Activated CD4-positive, alpha-beta T cell treated with anti-CD3 and anti-CD28 coated beads, Interleukin-2, amount 10 ng/mL, durations not matched to agents 7 days and 5 days (primary cell): Measurements from ENCODE around the gene SULT1A2. TPM values are rescaled to one million over a fixed set of nuclear protein-coding genes. Genes with fewer than 3 reads are reported as not detected.
"Not testable (repeated sequence)": the region's sequence is repeated elsewhere in the genome, so short reads cannot be mapped to it uniquely, and the experiment has no call there.

Experiments used
- CTCF ChIA-PET: fragments of 350-600 bp; sonication (Branson Sonifier 250); formaldehyde crosslinking; loops from one replicate; lab custom pipeline; 2021; ENCODE audit warnings: antibody characterized with exemption; lab: Charles Lee
- POLR2A ChIA-PET: fragments of 350-600 bp; sonication (Branson Sonifier 250); formaldehyde crosslinking; loops from one replicate; lab custom pipeline; 2021; ENCODE audit warnings: antibody characterized with exemption; lab: Charles Lee
- DNase-seq: peaks from one replicate; pipeline ENCODE4 v3.0.0-alpha.2; 2020
- H3K27ac Mint-ChIP-seq: one replicate; pipeline ENCODE4 v1.8.0; 2021; ENCODE audit warnings: mild to moderate bottlenecking, moderate library complexity, mixed read lengths
- H3K27me3 Mint-ChIP-seq: one replicate; pipeline ENCODE4 v1.8.0; 2021; ENCODE audit warnings: mixed read lengths
- H3K36me3 Mint-ChIP-seq: one replicate; pipeline ENCODE4 v1.8.0; 2021; ENCODE audit warnings: low read depth, mixed read lengths
- H3K4me1 Mint-ChIP-seq: one replicate; pipeline ENCODE4 v1.8.0; 2021; ENCODE audit warnings: mixed read lengths
- H3K4me3 Mint-ChIP-seq: one replicate; pipeline ENCODE4 v1.8.0; 2021; ENCODE audit warnings: mild to moderate bottlenecking, moderate library complexity, mixed read lengths
- H3K9me3 Mint-ChIP-seq: one replicate; pipeline ENCODE4 v1.8.0; 2021; ENCODE audit warnings: mixed read lengths
- total RNA-seq, 2 experiments: library from RNA; stranded (reverse); gene quantifications; one replicate each; pipeline ENCODE4 v1.2.3, GENCODE V29; 2021

SULT1A2 gene
- total RNA-seq, 2 experiments from 2014 or later, result 0.27 to 0.50 TPM

- no peak overlapping the region for H3K27ac Mint-ChIP-seq
- no peak for DNase-seq
- H3K27me3 Mint-ChIP-seq, result no peaks in the 10 kb centered on the region
- no peak overlapping the region for H3K4me3 Mint-ChIP-seq
- H3K4me1 Mint-ChIP-seq, result peaks cover 47% of the 10 kb centered on the region
- H3K36me3 Mint-ChIP-seq, result peaks cover 35% of the 10 kb centered on the region
- ChIA-PET CTCF (no interaction called here), POLR2A (no interaction called here)
- peaks cover 3% of the 10 kb centered on the region for H3K9me3 Mint-ChIP-seq
Observed at GRCh38 chr16:28556914-28557320, 39.9 kb downstream of the SULT1A2 start.

DNA sequence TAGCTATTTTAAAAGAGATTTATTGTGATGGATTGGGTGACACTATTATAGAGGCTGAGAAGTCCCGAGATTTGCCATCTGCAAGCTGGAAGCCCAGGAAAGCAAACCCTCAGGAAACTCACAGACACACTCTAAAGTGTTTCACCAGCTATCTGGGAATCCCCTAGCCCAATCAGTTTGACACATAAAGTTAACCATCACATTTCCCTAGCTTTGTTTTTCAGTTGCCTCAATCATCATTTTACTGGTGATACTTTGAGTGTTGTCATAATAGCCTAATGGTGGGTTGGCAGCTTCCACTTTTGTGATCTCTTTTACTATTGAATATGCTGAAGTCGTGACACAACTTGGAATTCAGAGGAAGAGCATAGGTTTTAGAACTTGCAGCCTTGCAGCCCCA is 41.3 kb downstream of the SULT1A2 start:
- H3K4me1 Mint-ChIP-seq, result peaks cover 43% of the 10 kb centered on the region
- peaks cover 3% of the 10 kb centered on the region for H3K9me3 Mint-ChIP-seq
- no peak overlapping the region for H3K4me3 Mint-ChIP-seq
- ChIA-PET POLR2A (no interaction called here), CTCF (interaction anchor here (0.5 to 1.0 kb wide), 3 partner anchors 31 to 278 kb away, joined by 3 read pairs; no protein-coding TSS in a partner anchor)
- no peaks in the 10 kb centered on the region for H3K27me3 Mint-ChIP-seq
- no peak for DNase-seq
- peaks cover 30% of the 10 kb centered on the region for H3K36me3 Mint-ChIP-seq
- no peak overlapping the region for H3K27ac Mint-ChIP-seq

GRCh38 chr16:28554634-28555423 is 42.0 kb downstream of the SULT1A2 start:
- DNase-seq, result no peak
- H3K9me3 Mint-ChIP-seq, result peaks cover 3% of the 10 kb centered on the region
- CTCF ChIA-PET, result interaction anchor here (0.5 to 1.4 kb wide), 4 partner anchors 30 to 277 kb away, joined by 3 read pairs; no protein-coding TSS in a partner anchor
- peak overlapping the region; percentile 74 for H3K27ac Mint-ChIP-seq
- POLR2A ChIA-PET, result no interaction called here
- peaks cover 39% of the 10 kb centered on the region for H3K4me1 Mint-ChIP-seq
- H3K36me3 Mint-ChIP-seq, result peaks cover 29% of the 10 kb centered on the region
- no peaks in the 10 kb centered on the region for H3K27me3 Mint-ChIP-seq
- peak overlapping the region; percentile 83 for H3K4me3 Mint-ChIP-seq

DNA sequence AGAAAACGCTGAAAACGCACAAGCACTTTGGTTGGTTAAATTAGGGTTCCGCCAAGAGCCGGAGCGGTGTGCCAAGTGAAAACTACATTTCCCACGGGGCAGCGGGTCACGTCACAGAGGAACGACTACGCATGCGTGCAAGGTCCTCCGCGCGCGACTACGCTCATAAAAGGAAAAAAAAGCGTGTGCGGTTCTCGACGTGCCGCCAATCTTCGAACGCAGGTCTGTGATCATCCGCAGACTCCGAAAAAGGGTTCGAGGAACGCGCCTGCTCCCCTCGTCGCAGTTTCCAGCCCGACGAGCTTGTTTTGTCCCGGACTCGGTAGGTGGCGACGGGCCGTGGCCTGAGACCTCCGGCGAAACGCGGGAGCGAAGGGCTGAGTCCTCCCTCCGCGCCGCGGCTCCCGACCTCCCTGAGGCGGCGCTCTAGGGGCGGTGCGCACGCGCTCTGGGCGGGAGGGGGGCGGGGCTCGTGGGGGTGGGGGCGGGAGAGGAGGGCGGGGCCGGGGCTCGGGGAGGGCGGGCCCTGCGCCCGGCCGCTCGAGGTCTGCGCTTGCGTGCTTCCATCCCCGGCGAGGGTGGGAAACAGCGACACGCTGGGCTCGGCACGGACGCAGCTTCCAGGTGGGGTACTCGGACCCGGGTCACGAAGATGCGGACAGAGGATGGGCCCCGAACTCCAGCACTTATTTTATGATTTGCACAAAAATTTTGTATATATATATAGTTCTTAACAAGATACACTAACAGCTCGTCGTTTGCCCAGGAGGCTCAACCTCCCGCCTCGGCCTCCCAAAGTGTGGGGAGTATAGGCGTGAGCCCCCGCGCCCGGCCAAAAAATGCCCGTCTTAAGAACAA is 42.8 kb downstream of the SULT1A2 start, which contains the start of gene SGF29:
TSS of gene SGF29 (plus strand) at position 145 of the 858 bp plus-strand sequence. CDS start 27,150 bp downstream, outside the sequence.
- Mint-ChIP-seq H3K4me1 (peaks cover 36% of the 10 kb centered on the region), H3K36me3 (peaks cover 21% of the 10 kb centered on the region), H3K9me3 (peaks cover 3% of the 10 kb centered on the region), H3K4me3 (peak within 1 kb of the TSS; percentile 88), H3K27ac (peak within 1 kb of the TSS; percentile 97), H3K27me3 (no peaks in the 10 kb centered on the region)
- POLR2A ChIA-PET, result no interaction called here
- peak; percentile 96 for DNase-seq
- CTCF ChIA-PET, result interaction anchor here (0.5 to 1.4 kb wide), 3 partner anchors 61 to 421 kb away, joined by 3 read pairs; no protein-coding TSS in a partner anchor

GRCh38 chr16:28549301-28549899 is 47.5 kb downstream of the SULT1A2 start:
- no peak overlapping the region for H3K4me3 Mint-ChIP-seq
- POLR2A ChIA-PET, result interaction anchor here (0.6 kb wide), 1 partner anchor 65 kb away, joined by 3 read pairs; no protein-coding TSS in a partner anchor
- no peaks in the 10 kb centered on the region for H3K9me3 Mint-ChIP-seq
- H3K36me3 Mint-ChIP-seq, result no peaks in the 10 kb centered on the region
- H3K27ac Mint-ChIP-seq, result no peak overlapping the region
- no peaks in the 10 kb centered on the region for H3K27me3 Mint-ChIP-seq
- peaks cover 16% of the 10 kb centered on the region for H3K4me1 Mint-ChIP-seq
- peak; percentile 45 for DNase-seq
- CTCF ChIA-PET, result interaction anchor here (0.7 to 1.2 kb wide), 2 partner anchors 18 to 235 kb away, joined by 3 to 4 read pairs; no protein-coding TSS in a partner anchor

GRCh38 chr16:28548306-28548802 is 48.5 kb downstream of the SULT1A2 start:
- Mint-ChIP-seq H3K4me3 (no peak overlapping the region), H3K27ac (no peak overlapping the region), H3K4me1 (peaks cover 13% of the 10 kb centered on the region), H3K36me3 (no peaks in the 10 kb centered on the region), H3K9me3 (no peaks in the 10 kb centered on the region), H3K27me3 (no peaks in the 10 kb centered on the region)
- ChIA-PET CTCF (no interaction called here), POLR2A (no interaction called here)
- DNase-seq, result no peak

GRCh38 chr16:28546626-28547025 is 50.2 kb downstream of the SULT1A2 start:
- Mint-ChIP-seq H3K9me3 (no peaks in the 10 kb centered on the region), H3K27me3 (no peaks in the 10 kb centered on the region), H3K27ac (no peak overlapping the region), H3K36me3 (no peaks in the 10 kb centered on the region), H3K4me1 (peaks cover 11% of the 10 kb centered on the region), H3K4me3 (no peak overlapping the region)
- DNase-seq, result no peak
- ChIA-PET POLR2A (no interaction called here), CTCF (no interaction called here)

DNA sequence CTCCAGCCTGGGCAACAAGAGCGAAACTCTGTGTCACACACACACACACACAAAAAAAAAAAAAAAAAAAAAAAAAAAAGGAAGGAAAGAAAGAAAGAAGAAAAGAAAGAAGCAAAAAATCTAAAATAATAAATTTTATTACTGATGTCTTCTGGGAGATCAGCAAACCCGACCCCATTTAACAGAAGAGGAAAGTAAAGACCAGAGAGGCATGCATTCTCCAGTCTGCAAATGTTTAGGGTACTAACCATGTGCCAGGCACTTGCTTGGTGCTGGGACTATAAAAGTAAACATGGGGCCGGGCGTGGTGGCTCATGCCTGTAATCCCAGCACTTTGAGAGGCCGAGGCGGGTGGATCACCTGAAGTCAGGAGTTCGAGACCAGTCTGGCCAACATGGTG is 50.9 kb downstream of the SULT1A2 start:
- H3K4me3 Mint-ChIP-seq, CTCF ChIA-PET, H3K27ac Mint-ChIP-seq, POLR2A ChIA-PET, DNase-seq, H3K27me3 Mint-ChIP-seq, H3K9me3 Mint-ChIP-seq, H3K36me3 Mint-ChIP-seq: not testable (repeated sequence)
- H3K4me1 Mint-ChIP-seq, result peaks cover 11% of the 10 kb centered on the region

GRCh38 chr16:28544998-28545397 is 51.9 kb downstream of the SULT1A2 start:
- H3K36me3 Mint-ChIP-seq, result no peaks in the 10 kb centered on the region
- no peaks in the 10 kb centered on the region for H3K27me3 Mint-ChIP-seq
- ChIA-PET POLR2A (no interaction called here), CTCF (no interaction called here)
- DNase-seq, result no peak
- no peaks in the 10 kb centered on the region for H3K9me3 Mint-ChIP-seq
- H3K27ac Mint-ChIP-seq, result no peak overlapping the region
- peaks cover 13% of the 10 kb centered on the region for H3K4me1 Mint-ChIP-seq
- no peak overlapping the region for H3K4me3 Mint-ChIP-seq

- Mint-ChIP-seq H3K27ac (no peak overlapping the region), H3K9me3 (no peaks in the 10 kb centered on the region), H3K27me3 (no peaks in the 10 kb centered on the region), H3K4me3 (no peak overlapping the region), H3K4me1 (peaks cover 8% of the 10 kb centered on the region), H3K36me3 (no peaks in the 10 kb centered on the region)
- no peak for DNase-seq
- POLR2A ChIA-PET, result no interaction called here
- CTCF ChIA-PET, result no interaction called here
Observed at GRCh38 chr16:28543072-28543471, 53.8 kb downstream of the SULT1A2 start.

- ChIA-PET POLR2A (no interaction called here), CTCF (no interaction called here)
- H3K27me3 Mint-ChIP-seq, result no peaks in the 10 kb centered on the region
Observed at GRCh38 chr16:28542646-28543045, 54.2 kb downstream of the SULT1A2 start.

More at GRCh38 chr16:28542646-28543045, 54.2 kb downstream of the SULT1A2 start:
- Mint-ChIP-seq H3K4me3 (no peak overlapping the region), H3K36me3 (no peaks in the 10 kb centered on the region), H3K9me3 (no peaks in the 10 kb centered on the region), H3K27ac (no peak overlapping the region), H3K4me1 (peaks cover 8% of the 10 kb centered on the region)
- no peak for DNase-seq
